Measurements from ENCODE around the gene HLCS.

The HLCS gene

GRCh38 chr21:36791180-36791579 lies 175.3 kb downstream of the HLCS start:
- Mint-ChIP-seq H3K27me3 (ENCODE audit: low read depth) (peaks cover 7% of the 10 kb centered on the region), H3K4me1 (peaks cover 22% of the 10 kb centered on the region), H3K27ac (peak overlapping the region; percentile 81 to 92 (median 85)), H3K4me3 (peak overlapping the region; percentile 4 to 23 (median 20)), H3K9me3 (peaks cover 14% of the 10 kb centered on the region), H3K36me3 (ENCODE audit: low read depth) (peaks cover 11% of the 10 kb centered on the region)
- TF ChIP-seq CTCF (IDR thresholded peaks at IDR 0.05; ENCODE audit: unreplicated experiment in 3 of 3), result no peak

GRCh38 chr21:36790616-36791015 lies 175.9 kb downstream of the HLCS start:
- Mint-ChIP-seq H3K4me3 (peak overlapping the region; percentile 3 to 23 (median 12)), H3K27ac (peak overlapping the region; percentile 81 to 92 (median 85)), H3K4me1 (peaks cover 22% of the 10 kb centered on the region), H3K36me3 (ENCODE audit: low read depth) (peaks cover 11% of the 10 kb centered on the region), H3K27me3 (ENCODE audit: low read depth) (peaks cover 7% of the 10 kb centered on the region), H3K9me3 (peaks cover 10% of the 10 kb centered on the region)
- no peak for TF ChIP-seq CTCF (IDR thresholded peaks at IDR 0.05; ENCODE audit: unreplicated experiment in 3 of 3)

DNA sequence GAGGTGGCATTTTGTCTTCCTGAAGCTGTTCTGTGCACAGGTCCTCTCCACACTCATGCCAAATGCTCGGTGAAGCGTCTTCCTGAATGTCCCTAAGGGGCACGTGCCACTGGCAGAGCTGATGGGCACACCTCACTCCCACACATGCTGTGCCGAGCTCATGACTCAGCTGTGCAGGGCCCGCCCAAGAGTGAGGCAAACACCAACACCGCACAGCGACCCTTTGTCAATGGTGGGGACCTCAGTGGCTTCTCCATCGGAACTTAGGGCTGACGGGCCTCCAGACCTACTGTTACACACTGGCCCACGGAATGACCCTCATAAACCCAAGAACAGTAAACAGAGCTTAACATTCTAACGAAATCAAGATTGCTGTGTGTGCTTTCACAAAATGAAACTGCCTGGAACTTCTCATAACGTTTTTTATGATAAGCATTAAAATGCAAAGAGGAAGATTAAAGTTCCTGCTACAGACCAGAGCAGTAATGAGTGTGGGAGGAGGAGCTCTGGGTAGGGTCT lies 178.3 kb downstream of the HLCS start:
- Mint-ChIP-seq H3K27ac (peak overlapping the region; percentile 2 to 50 (median 9)), H3K27me3 (ENCODE audit: low read depth) (peaks cover 9% of the 10 kb centered on the region), H3K9me3 (no peaks in the 10 kb centered on the region), H3K4me1 (peaks cover 22% of the 10 kb centered on the region), H3K4me3 (no peak overlapping the region), H3K36me3 (ENCODE audit: low read depth) (no peaks in the 10 kb centered on the region)
- no peak for TF ChIP-seq CTCF (IDR thresholded peaks at IDR 0.05; ENCODE audit: unreplicated experiment in 3 of 3)

GRCh38 chr21:36786186-36786585 lies 180.3 kb downstream of the HLCS start:
- H3K36me3 Mint-ChIP-seq (ENCODE audit: low read depth), result no peaks in the 10 kb centered on the region
- peaks cover 17% of the 10 kb centered on the region for H3K4me1 Mint-ChIP-seq
- TF ChIP-seq CTCF (IDR thresholded peaks at IDR 0.05; ENCODE audit: unreplicated experiment in 3 of 3), result no peak
- no peak overlapping the region for H3K27ac Mint-ChIP-seq
- no peaks in the 10 kb centered on the region for H3K9me3 Mint-ChIP-seq
- H3K27me3 Mint-ChIP-seq (ENCODE audit: low read depth), result peaks cover 7% of the 10 kb centered on the region
- H3K4me3 Mint-ChIP-seq, result no peak overlapping the region

- Mint-ChIP-seq H3K27ac (no peak overlapping the region), H3K4me3 (no peak overlapping the region), H3K36me3 (ENCODE audit: low read depth) (no peaks in the 10 kb centered on the region), H3K4me1 (peaks cover 11% of the 10 kb centered on the region), H3K9me3 (no peaks in the 10 kb centered on the region), H3K27me3 (ENCODE audit: low read depth) (peaks cover 7% of the 10 kb centered on the region)
- TF ChIP-seq CTCF (IDR thresholded peaks at IDR 0.05; ENCODE audit: unreplicated experiment in 3 of 3), result no peak
These were observed 180.9 kb downstream of the HLCS start for GRCh38 chr21:36785615-36786014.

- no peak overlapping the region for H3K4me3 Mint-ChIP-seq
- no peak for TF ChIP-seq CTCF (IDR thresholded peaks at IDR 0.05; ENCODE audit: unreplicated experiment in 3 of 3)
- peaks cover 8% of the 10 kb centered on the region for H3K4me1 Mint-ChIP-seq
- no peaks in the 10 kb centered on the region for H3K36me3 Mint-ChIP-seq (ENCODE audit: low read depth)
- H3K9me3 Mint-ChIP-seq, result peaks cover 3% of the 10 kb centered on the region
- H3K27me3 Mint-ChIP-seq (ENCODE audit: low read depth), result peaks cover 7% of the 10 kb centered on the region
- H3K27ac Mint-ChIP-seq, result no peak overlapping the region
These were observed 181.5 kb downstream of the HLCS start for GRCh38 chr21:36784947-36785346.
